Measurements from ENCODE around the gene AIFM3.

The AIFM3 gene

GRCh38 chr22:21030032-21030431 lies 63.0 kb downstream of the AIFM3 start:
- no peak overlapping the region for H2AFZ ChIP-seq
- H3K9ac ChIP-seq, result no peak overlapping the region
- no peak for TF ChIP-seq CTCF (IDR thresholded peaks at IDR 0.05)
- peaks cover 3% of the 10 kb centered on the region for H3K27me3 ChIP-seq (ENCODE audit: control insufficient read depth, insufficient read depth, low read length)
- H3K36me3 ChIP-seq (ENCODE audit: control insufficient read depth, insufficient read depth, low read length), result no peaks in the 10 kb centered on the region
- no peak overlapping the region for H3K4me3 ChIP-seq (ENCODE audit: low read depth, low read length)
- H3K79me2 ChIP-seq, result no peaks in the 10 kb centered on the region
- H3K27ac ChIP-seq, result no peak overlapping the region
- no peak overlapping the region for H3K4me2 ChIP-seq (ENCODE audit: low read length)
- H3K9me3 ChIP-seq (ENCODE audit: control insufficient read depth, low read length), result no peaks in the 10 kb centered on the region
- H3K4me1 ChIP-seq, result no peaks in the 10 kb centered on the region
